GM21717 (cell line): ENCODE data around the gene IFNK.
A peak's percentile ranks its signal among the peaks of the same experiment; 100 is the strongest.

ENCODE experiments used
- ATAC-seq: cut with Tn5 transposase; IDR thresholded peaks from one replicate; pipeline ENCODE4 v1.9.1; 2021; ENCODE audit warnings: mild to moderate bottlenecking, moderate library complexity; ENCODE audit not compliant: unreplicated experiment

The IFNK gene

GRCh38 chr9:27510780-27511179 is 13.3 kb upstream of the IFNK start:
- no peak for ATAC-seq

DNA sequence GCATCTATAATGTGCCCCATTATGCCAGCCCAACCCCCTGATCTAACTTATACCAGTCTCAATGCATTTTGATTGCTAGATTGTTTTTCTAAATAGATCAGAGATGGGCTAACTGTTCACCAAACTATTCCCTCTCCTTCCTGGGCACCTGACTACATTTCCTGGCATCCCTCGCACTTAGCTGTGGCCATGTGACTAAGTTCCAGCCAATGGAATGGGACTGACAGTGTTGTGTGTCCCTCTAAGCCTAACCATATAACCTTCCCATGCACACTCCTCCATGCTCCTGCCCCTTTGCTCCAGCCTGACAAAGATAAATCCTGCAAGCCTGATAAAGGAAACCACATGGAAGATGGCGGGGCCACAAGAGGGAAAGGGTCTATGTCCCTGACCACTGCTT is 12.3 kb upstream of the IFNK start:
- ATAC-seq: no peak

GRCh38 chr9:27514551-27514950 is 9.5 kb upstream of the IFNK start:
- ATAC-seq: no peak

DNA sequence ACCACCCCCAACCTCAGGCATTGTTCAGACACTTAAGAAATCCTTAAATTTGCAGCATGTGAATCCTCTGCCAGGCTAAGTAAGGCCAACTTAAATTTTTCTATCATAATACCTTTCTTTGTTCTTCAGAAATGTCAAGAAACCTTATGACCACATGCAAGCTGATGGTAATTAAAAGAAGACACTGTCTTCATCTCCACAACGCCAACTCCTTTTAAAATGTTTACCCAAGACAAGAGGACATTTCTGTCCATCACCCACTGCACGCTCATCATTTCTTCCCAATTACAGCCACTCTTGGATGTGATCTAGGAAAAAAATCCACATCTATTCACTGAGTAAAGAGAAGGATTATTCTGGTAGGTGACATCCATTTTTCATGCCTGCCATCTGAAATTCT is 6.1 kb upstream of the IFNK start:
- no peak for ATAC-seq

- no peak for ATAC-seq
These were observed 5.3 kb upstream of the IFNK start for GRCh38 chr9:27518809-27519208.

DNA sequence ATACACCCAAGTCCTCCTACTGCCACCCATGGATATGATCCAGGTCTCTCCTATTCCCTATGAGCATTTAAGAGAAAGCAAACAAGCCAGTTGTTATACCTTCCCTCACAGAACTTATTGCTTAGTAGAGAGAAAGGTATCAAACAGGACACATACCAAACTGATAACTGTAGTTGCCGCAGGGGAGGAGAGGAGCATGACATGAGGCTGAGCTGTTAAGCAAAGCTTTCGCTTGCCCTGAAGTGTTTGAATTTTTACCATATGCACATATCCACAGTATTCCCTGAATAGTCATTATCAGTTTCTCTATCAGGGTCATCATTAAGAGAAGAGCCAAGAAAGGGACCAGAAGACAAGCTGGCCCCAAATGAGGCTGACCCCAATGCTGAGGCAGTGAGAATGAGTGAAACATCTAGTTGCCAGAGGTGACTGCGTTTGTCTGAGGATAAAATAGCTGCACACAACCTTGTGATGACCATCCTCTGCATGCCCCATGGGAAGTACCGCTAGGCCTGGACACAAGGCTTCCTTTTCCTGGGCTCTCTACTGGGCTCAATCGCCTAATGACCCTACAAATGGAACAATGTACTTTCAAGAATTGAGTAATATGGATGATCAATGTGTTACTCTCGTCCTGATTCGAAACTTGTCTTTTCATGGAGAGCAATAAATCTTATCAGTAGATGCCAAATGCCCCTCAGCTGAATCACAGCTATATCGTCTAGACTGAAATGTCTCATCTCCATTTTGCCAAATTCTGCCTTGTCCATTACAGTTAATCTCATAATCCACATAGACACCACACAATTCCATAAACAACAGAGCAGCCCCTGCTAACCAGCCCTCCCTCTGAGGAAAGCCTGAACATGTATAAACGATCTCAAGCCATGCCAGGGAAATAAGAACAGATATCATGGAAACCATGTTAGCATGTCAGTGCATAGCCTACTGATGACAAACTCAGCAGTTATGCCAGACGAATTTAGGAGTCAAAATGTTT is 4.3 kb upstream of the IFNK start:
- no peak for ATAC-seq

DNA sequence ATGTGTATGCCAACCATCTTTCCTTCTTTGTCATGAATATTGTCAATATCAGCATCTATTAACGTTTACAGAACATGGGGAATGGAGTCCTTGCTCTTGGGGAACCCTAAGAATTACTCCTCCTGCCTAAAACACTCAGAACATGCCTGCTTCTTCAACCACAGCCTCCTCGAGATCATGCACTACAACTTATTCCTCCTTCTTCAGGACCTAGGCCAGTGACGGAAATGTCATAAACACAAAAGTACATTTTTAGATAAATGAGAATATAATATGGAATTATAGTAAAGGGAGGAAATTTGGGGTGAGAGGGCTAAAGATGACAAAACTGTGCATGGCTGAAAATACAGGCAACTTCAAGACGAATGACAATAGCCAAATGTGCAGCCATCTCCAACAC is 3.1 kb upstream of the IFNK start:
- ATAC-seq: no peak

DNA sequence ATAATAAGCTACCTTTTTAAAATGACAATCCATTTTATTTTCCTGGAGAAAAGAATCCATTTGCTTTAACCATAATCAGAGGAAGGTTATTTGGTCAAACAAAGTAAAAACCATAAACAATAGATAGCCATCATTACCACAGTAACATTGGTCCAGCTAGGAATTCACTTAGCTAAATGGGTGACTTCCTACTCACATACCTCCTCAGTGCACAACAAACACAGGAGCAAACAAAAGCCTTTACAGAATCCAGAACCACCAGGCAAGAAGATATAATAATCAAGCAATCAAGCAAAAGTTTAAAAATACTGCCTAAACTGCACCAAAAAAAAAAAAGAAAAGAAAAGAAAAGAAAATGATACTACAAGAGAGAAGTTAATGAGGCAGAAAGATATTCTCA is 949 bp upstream of the IFNK start:
- no peak for ATAC-seq

- ATAC-seq: no peak
These were observed 3.6 kb downstream of the IFNK start for GRCh38 chr9:27527702-27528075.

DNA sequence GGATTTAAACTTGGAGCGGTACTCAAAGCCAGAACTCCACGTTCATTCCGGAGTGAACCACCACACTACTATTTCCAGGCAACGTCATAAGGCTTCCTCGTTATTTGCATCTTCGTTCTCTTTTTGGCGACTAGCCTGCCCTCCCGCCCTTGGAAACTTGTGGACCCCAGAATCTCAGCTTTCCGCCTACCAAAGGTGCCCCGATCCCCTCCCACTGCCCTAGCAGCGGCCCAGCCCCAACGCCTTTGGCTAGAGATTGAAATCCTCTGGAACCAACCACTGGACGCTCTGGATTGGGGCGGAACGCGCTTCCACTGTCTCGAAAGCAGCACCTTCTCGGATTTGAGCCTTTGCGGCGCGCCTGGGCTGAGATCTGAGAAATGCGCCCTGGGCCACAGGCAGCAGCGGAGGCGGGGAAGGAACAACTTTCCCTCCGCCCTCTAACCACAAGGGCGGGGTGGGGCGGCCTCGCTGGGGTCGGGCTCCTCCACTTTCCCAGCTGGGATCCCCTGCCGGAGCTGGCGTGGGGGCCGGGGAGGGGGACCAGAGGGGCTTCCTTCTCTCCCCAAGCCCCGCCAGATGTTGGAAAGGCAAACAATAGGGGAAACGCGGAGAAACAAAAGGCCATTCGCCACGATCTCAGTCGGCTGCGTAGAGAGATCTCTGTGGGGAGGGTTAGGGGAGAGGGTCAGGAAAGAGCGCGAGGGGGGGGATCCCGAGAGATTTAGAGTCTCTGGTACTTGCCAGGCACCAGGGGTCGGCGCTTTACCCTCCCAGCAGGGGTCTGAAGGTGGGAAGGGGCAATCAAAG is 4.2 kb downstream of the IFNK start:
- peak; percentile 69 for ATAC-seq

GRCh38 chr9:27528886-27529315 is 4.8 kb downstream of the IFNK start:
- peak; percentile 72 for ATAC-seq

DNA sequence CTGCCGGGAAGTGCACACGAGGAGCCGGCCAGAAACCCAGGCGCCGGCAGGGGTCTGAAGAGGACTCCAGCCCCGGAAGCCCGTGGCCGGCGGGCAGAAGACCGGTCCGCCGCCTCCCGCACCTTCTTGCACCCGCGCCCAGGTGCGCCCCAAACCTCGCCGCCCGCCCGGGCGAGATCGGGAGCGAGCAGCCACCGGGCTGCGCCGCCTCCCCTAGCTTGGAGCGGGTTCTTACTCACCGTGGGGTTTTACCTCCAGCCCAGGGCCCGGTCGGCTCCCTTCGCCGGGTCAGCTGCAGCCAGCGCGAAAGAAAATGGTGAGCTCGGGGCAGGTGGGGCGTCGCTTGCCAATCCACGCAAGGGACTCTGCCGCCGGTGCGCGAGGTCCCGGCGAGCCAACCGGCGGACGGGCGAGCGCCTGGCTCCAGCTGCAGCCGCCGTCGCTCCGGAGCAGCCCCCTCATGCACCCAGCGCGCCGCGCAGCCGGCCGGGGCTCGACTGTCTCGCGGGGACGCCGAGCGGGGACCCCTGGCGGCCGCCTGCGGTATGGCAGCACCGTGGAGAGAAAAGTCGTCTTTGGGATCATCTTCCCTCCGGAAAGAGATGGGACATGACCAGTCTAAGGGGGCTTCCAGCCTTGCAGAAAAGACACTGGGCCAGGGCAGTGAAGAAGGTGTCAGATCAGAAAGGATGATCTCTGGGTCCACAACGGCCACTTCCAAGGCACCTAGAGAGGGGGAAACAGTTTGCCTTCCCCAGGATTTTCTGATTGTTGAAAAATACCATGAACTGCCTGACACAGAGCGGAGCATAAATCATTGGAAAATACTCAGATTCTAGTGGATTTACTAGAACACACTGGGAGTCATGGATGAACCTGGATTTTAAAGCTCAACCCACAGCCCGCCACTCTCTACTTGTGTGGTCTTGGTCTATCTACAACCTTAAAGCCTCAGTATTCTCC is 5.5 kb downstream of the IFNK start, which contains the start of gene MOB3B:
MOB3B (minus strand) TSS at position 499 of the 963 bp plus-strand sequence. CDS start 74,264 bp downstream, outside the sequence.
- ATAC-seq: peak; percentile 73

- ATAC-seq: no peak
These were observed 7.0 kb downstream of the IFNK start for GRCh38 chr9:27530915-27531755.

- ATAC-seq: no peak
These were observed 8.0 kb downstream of the IFNK start for GRCh38 chr9:27532046-27532445.

- no peak for ATAC-seq
These were observed 9.2 kb downstream of the IFNK start for GRCh38 chr9:27533311-27533710.

GRCh38 chr9:27534131-27534530 is 10.0 kb downstream of the IFNK start:
- ATAC-seq: no peak

DNA sequence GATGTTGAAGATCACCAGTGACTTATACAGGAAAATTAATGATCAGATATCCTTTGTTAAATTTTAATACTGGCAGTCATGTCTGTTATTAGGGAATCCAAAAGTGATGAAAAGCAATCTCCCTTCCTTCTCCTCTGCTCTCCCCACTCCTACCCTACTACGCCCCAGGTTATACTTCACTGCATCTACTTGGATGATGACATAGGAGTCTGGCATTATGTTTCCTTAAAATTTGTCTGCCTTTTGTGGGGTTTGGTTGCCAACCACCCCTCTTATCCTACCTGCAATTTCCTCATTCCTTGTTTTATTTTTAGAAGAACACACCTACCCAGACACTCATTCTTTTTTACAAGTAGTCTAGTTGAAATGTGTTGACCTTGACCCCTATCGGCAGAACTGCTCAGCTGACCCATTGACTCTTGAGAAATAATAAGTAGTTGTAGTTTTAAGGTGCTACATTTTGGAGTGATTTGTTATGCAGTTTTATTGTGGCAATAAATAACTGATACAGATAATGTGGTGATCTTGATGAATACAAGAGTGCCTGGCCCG is 10.6 kb downstream of the IFNK start:
- no peak for ATAC-seq

- no peak for ATAC-seq
These were observed 11.6 kb downstream of the IFNK start for GRCh38 chr9:27535701-27536118.

DNA sequence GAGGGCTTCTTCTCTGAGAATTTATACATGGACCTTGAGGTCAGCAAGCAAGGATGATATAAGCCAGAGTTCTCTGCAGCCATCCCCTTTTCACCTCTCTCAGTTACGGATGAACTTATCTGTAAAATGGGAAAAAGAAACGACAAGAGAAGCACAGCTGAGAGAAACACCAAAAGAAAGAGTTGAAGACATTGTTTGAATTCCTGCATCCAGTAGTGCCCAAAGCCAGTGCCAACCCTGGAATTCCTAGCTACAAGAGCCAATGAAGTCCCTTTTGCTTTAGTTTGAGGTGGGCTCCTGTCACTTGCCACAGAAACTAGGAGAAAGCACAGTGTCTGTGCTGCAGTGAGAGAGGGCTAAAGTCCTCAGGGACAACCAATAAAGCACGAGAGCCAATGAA is 12.1 kb downstream of the IFNK start:
- ATAC-seq: no peak
